Epithelial cell of umbilical artery (primary cell): Measurements from ENCODE around the gene SCN8A. TPM values are rescaled to one million over a fixed set of nuclear protein-coding genes. Genes with fewer than 3 reads are reported as not detected.

Experiments used
- total RNA-seq: library from RNA; depleted of rRNA; stranded (reverse); fragments of >200 nt; gene quantifications from 2 replicates; pipeline ENCODE4 v1.2.3, GENCODE V29; 2014

The SCN8A gene
- 16.9 and 40.0 TPM in 2 replicates for total RNA-seq

GRCh38 chr12:51591016-51591901 is at the start of gene SCN8A:
Gene SCN8A, plus strand, starts transcription at chr12:51591233. Its CDS starts 71,585 bp downstream, at chr12:51662818.

GRCh38 chr12:51848326-51848727 is 257.3 kb downstream of the SCN8A start, which contains the start of gene FIGNL2:
Gene FIGNL2, minus strand, starts transcription at chr12:51848718. Its CDS starts 26,305 bp downstream, at chr12:51822413.

Other genes with a start within 250 kb of the SCN8A start
- not detected in 2 replicates for gene CELA1, start 244.6 kb upstream of the SCN8A start, total RNA-seq
- gene GALNT6, start 199.8 kb upstream of the SCN8A start, total RNA-seq, result 35.7 and 52.7 TPM in 2 replicates
- gene SLC4A8, start 166.4 kb upstream of the SCN8A start, total RNA-seq, result 1.6 and 2.4 TPM in 2 replicates